Trophoblast cell (in vitro differentiated cells and primary cell): ENCODE measurements around the gene THAP10.

Source experiments
- DNase-seq, 2 donors: peaks; one replicate each; pipeline ENCODE4 v3.0.0-alpha.2; 2016
- H2AFZ ChIP-seq: 2 replicates; pipeline ENCODE4 v1.6.1; 2013; ENCODE audit warnings: low read length, moderate library complexity, mild to moderate bottlenecking; ENCODE audit not compliant: insufficient read depth, poor library complexity
- H2AK5ac ChIP-seq: 2 replicates; pipeline ENCODE4 v1.6.1; 2013; ENCODE audit warnings: mild to moderate bottlenecking, low read length
- H2BK120ac ChIP-seq: 2 replicates; pipeline ENCODE4 v1.6.1; 2013; ENCODE audit warnings: low read length, mild to moderate bottlenecking, moderate library complexity; ENCODE audit not compliant: insufficient read depth, poor library complexity
- H2BK12ac ChIP-seq: 2 replicates; pipeline ENCODE4 v1.6.1; 2013; ENCODE audit warnings: mild to moderate bottlenecking, low read length, moderate library complexity
- H2BK5ac ChIP-seq: 2 replicates; pipeline ENCODE4 v1.6.1; 2013; ENCODE audit warnings: low read length, low read depth, moderate library complexity, mild to moderate bottlenecking; ENCODE audit not compliant: poor library complexity
- H3K14ac ChIP-seq: 2 replicates; pipeline ENCODE4 v1.6.1; 2013; ENCODE audit warnings: mild to moderate bottlenecking, low read length
- H3K18ac ChIP-seq: 2 replicates; pipeline ENCODE4 v1.6.1; 2013; ENCODE audit warnings: mild to moderate bottlenecking, low read length
- H3K23ac ChIP-seq: 2 replicates; pipeline ENCODE4 v1.6.1; 2013; ENCODE audit warnings: low read length
- H3K27ac ChIP-seq: 2 replicates; pipeline ENCODE4 v1.5.1; 2013; ENCODE audit warnings: low read depth, mild to moderate bottlenecking, inconsistent platforms, low read length, moderate library complexity
- H3K27me3 ChIP-seq: 2 replicates; pipeline ENCODE4 v1.6.1; 2013; ENCODE audit warnings: inconsistent platforms, mild to moderate bottlenecking, low read length, moderate library complexity; ENCODE audit not compliant: insufficient read depth
- H3K36me3 ChIP-seq, 2 experiments: 1 replicate in 1 of 2; 2 replicates in 1 of 2; pipeline ENCODE4 v1.6.1; 2013; ENCODE audit warnings: low read length in 2 of 2, mild to moderate bottlenecking in 2 of 2, moderate library complexity in 1 of 2; ENCODE audit not compliant: insufficient read depth in 2 of 2, control insufficient read depth in 1 of 2
- H3K4ac ChIP-seq: 2 replicates; pipeline ENCODE4 v1.6.1; 2013; ENCODE audit warnings: low read depth, mild to moderate bottlenecking, low read length, moderate library complexity
- H3K4me1 ChIP-seq, 2 experiments: 1 replicate in 1 of 2; 2 replicates in 1 of 2; pipeline ENCODE4 v1.6.1; 2013; ENCODE audit warnings: low read length in 2 of 2, mild to moderate bottlenecking in 2 of 2, moderate library complexity in 1 of 2; ENCODE audit not compliant: insufficient read depth in 2 of 2, control insufficient read depth in 1 of 2
- H3K4me2 ChIP-seq: 2 replicates; pipeline ENCODE4 v1.6.1; 2013; ENCODE audit warnings: inconsistent platforms, mild to moderate bottlenecking, low read length, moderate library complexity
- H3K4me3 ChIP-seq: 2 replicates; pipeline ENCODE4 v1.5.1; 2013; ENCODE audit warnings: mild to moderate bottlenecking, low read depth, low read length, inconsistent platforms
- H3K79me1 ChIP-seq: one replicate; pipeline ENCODE4 v1.6.1; 2013; ENCODE audit warnings: low read length
- H3K79me2 ChIP-seq: 2 replicates; pipeline ENCODE4 v1.6.1; 2013; ENCODE audit warnings: low read length, mild to moderate bottlenecking; ENCODE audit not compliant: control insufficient read depth, insufficient read depth, poor library complexity
- H3K9ac ChIP-seq: 2 replicates; pipeline ENCODE4 v1.6.1; 2013; ENCODE audit warnings: mild to moderate bottlenecking, low read length
- H3K9me3 ChIP-seq: 2 replicates; pipeline ENCODE4 v1.6.1; 2013; ENCODE audit warnings: low read depth, mild to moderate bottlenecking, control low read depth, inconsistent platforms, low read length; ENCODE audit not compliant: insufficient read depth
- H4K12ac ChIP-seq: 2 replicates; pipeline ENCODE4 v1.6.1; 2013; ENCODE audit warnings: low read depth, mild to moderate bottlenecking, low read length, moderate library complexity
- H4K8ac ChIP-seq: 2 replicates; pipeline ENCODE4 v1.6.1; 2013; ENCODE audit warnings: low read depth, mild to moderate bottlenecking, low read length, moderate library complexity
- H4K91ac ChIP-seq: one replicate; pipeline ENCODE4 v1.6.1; 2013; ENCODE audit warnings: low read depth, mild to moderate bottlenecking, low read length, moderate library complexity
- WGBS: extraction: QIAGEN DNeasy Blood & Tissue Kit; methylation state at CpG from one replicate; pipeline ENCODE4 v1.1.7; 2013; ENCODE audit warnings: missing lambda C conversion rate; ENCODE audit not compliant: insufficient read length, insufficient coverage; ENCODE audit errors: extremely low coverage; 5-methylcytosine and 5-hydroxymethylcytosine counted together

Gene THAP10

DNA sequence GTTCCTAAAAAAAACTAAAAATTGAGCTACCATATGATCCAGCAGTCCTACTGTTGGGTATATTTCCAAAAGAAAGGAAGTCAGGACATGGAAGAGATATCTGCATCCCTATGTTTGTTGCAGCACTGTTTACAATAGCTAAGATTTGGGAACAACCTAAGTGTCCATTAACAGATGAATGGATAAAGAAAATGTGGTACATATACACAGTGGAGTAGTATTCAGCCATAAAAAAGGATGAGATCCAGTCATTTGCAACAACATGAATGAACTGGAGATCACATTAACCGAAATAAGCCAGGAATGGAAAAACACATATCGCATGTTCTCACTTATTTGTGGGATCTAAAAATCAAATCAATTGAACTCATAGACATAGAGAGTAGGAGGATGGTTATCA, 29.9 kb upstream of the THAP10 start:
- no peaks in the 10 kb centered on the region for H3K79me1 ChIP-seq
- H4K12ac ChIP-seq = no peak overlapping the region
- no peak overlapping the region for H3K4me2 ChIP-seq
- H2BK5ac ChIP-seq = no peak overlapping the region
- no peak overlapping the region for H2AFZ ChIP-seq
- H3K4me1 ChIP-seq = no peaks in the 10 kb centered on the region
- no peak overlapping the region for H4K8ac ChIP-seq
- WGBS = no CpG with 5 or more reads among the region's 2 CpGs
- H3K9ac ChIP-seq = no peak overlapping the region
- H3K4me3 ChIP-seq = no peak overlapping the region
- H4K91ac ChIP-seq = no peak overlapping the region
- no peak overlapping the region for H3K18ac ChIP-seq
- no peak overlapping the region for H3K23ac ChIP-seq
- H3K14ac ChIP-seq = no peak overlapping the region
- H3K79me2 ChIP-seq = no peaks in the 10 kb centered on the region
- no peak for DNase-seq
- no peaks in the 10 kb centered on the region for H3K27me3 ChIP-seq
- no peak overlapping the region for H2BK120ac ChIP-seq
- H3K9me3 ChIP-seq = no peaks in the 10 kb centered on the region
- H3K27ac ChIP-seq = no peak overlapping the region
- H3K4ac ChIP-seq = no peak overlapping the region
- H3K36me3 ChIP-seq = no peaks in the 10 kb centered on the region
- no peak overlapping the region for H2AK5ac ChIP-seq
- no peak overlapping the region for H2BK12ac ChIP-seq

DNA sequence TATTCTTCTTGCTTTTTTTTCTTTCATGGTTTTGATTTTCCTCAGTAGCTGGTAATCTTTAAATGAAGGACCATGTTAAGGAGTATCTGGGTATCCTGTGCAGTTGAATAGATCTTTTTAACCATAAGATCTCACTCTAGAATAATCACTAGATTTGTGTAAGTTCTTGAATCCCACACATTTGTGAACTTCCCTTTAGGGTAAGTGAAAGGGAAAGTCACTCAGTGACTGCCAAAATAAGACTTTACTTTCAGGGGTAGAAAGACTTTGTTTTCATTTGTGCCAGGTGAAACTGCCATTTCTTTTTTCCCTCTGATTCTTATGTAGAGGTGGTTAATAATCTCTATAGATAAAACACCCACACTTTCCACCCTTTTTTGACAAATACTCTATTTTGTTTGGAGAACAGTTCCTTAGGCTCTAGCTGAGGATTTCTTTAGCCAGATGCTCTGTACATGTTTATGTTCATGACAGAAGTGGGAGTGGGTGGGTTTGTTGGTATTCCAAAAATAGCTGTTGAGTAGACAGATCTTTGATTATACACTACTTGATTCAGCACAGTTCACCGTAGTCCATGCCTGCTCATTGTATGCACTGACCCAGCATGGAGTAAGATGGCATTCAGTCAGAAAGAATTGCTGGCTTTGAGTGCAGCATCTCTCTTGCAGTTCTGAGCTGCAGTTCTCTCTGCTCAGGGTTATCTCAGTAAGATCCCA, 28.9 kb upstream of the THAP10 start:
- Histone ChIP-seq H2BK120ac (no peak overlapping the region), H2BK5ac (no peak overlapping the region), H3K18ac (no peak overlapping the region), H3K4me3 (no peak overlapping the region), H3K9ac (no peak overlapping the region), H3K4ac (no peak overlapping the region), H3K23ac (no peak overlapping the region), H4K12ac (no peak overlapping the region), H3K79me2 (no peaks in the 10 kb centered on the region), H3K27me3 (no peaks in the 10 kb centered on the region), H3K27ac (no peak overlapping the region), H4K8ac (no peak overlapping the region), H3K4me2 (no peak overlapping the region), H2AK5ac (no peak overlapping the region), H2BK12ac (no peak overlapping the region), H3K36me3 (no peaks in the 10 kb centered on the region), H3K4me1 (no peaks in the 10 kb centered on the region), H3K14ac (no peak overlapping the region), H2AFZ (no peak overlapping the region), H3K9me3 (no peaks in the 10 kb centered on the region), H3K79me1 (no peaks in the 10 kb centered on the region), H4K91ac (no peak overlapping the region)
- no CpG with 5 or more reads among the region's 1 CpG for WGBS
- no peak for DNase-seq

GRCh38 chr15:70917955-70918354, 25.7 kb upstream of the THAP10 start:
- Histone ChIP-seq H3K27me3 (no peaks in the 10 kb centered on the region), H3K23ac (no peak overlapping the region), H2AFZ (no peak overlapping the region), H4K12ac (no peak overlapping the region), H3K14ac (no peak overlapping the region), H3K79me2 (no peaks in the 10 kb centered on the region), H3K4me1 (no peaks in the 10 kb centered on the region), H3K4ac (no peak overlapping the region), H3K36me3 (no peaks in the 10 kb centered on the region), H2AK5ac (no peak overlapping the region), H3K18ac (no peak overlapping the region), H3K4me2 (no peak overlapping the region), H3K79me1 (no peaks in the 10 kb centered on the region), H2BK120ac (no peak overlapping the region), H4K91ac (no peak overlapping the region), H3K9ac (no peak overlapping the region), H3K4me3 (no peak overlapping the region), H2BK5ac (no peak overlapping the region), H3K27ac (no peak overlapping the region), H2BK12ac (no peak overlapping the region), H3K9me3 (no peaks in the 10 kb centered on the region), H4K8ac (no peak overlapping the region)
- WGBS = no CpG with 5 or more reads among the region's 6 CpGs
- DNase-seq = no peak

DNA sequence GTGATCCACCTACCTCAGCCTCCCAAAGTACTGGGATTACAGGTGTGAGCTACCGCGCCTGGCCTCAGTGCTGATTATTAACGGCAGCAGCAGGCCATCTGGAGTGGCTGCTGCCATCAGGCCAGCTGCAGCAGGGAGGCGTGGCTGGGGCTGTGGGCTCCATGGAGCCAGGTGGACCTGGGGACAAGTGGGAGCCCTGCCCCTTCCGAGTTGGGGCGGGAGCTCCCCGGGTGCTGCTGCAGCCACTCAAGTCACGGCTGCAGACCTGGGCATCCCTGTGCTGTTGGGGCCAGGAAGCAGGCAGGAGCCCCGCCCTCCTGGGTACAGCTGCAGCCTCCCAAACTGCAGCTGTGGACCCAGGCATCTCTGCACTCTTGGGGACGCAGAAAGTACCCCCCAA, 24.3 kb upstream of the THAP10 start:
- no peak for DNase-seq

More for the DNA sequence above, 24.3 kb upstream of the THAP10 start:
- H3K14ac ChIP-seq = no peak overlapping the region
- no peaks in the 10 kb centered on the region for H3K4me1 ChIP-seq
- WGBS = no CpG with 5 or more reads among the region's 10 CpGs
- H3K27me3 ChIP-seq = no peaks in the 10 kb centered on the region
- H3K18ac ChIP-seq = no peak overlapping the region
- H2BK120ac ChIP-seq = no peak overlapping the region
- H2BK12ac ChIP-seq = no peak overlapping the region
- no peak overlapping the region for H3K27ac ChIP-seq
- no peak overlapping the region for H3K4ac ChIP-seq
- H3K4me3 ChIP-seq = no peak overlapping the region
- H3K36me3 ChIP-seq = no peaks in the 10 kb centered on the region
- H3K79me2 ChIP-seq = no peaks in the 10 kb centered on the region
- H2AK5ac ChIP-seq = no peak overlapping the region
- H2AFZ ChIP-seq = no peak overlapping the region
- H3K9me3 ChIP-seq = no peaks in the 10 kb centered on the region
- H3K23ac ChIP-seq = no peak overlapping the region
- H3K9ac ChIP-seq = no peak overlapping the region
- no peak overlapping the region for H4K91ac ChIP-seq
- no peak overlapping the region for H3K4me2 ChIP-seq
- no peaks in the 10 kb centered on the region for H3K79me1 ChIP-seq
- H2BK5ac ChIP-seq = no peak overlapping the region
- no peak overlapping the region for H4K8ac ChIP-seq
- H4K12ac ChIP-seq = no peak overlapping the region
